Ovary (tissue), 9 donors: Measurements from ENCODE around the gene CD48. TPM values are rescaled to one million over a fixed set of nuclear protein-coding genes. Genes with fewer than 3 reads are reported as not detected.

Source experiments
- DNase-seq, 5 donors: peaks; one replicate each; pipeline ENCODE4 v3.0.0-alpha.2; 2019 to 2020
- H3K27ac ChIP-seq, 2 donors: fragments of 200-600 bp; one replicate each; pipeline versions ENCODE4 v1.5.1 to v1.8.0; 2019 to 2022
- H3K27me3 ChIP-seq: fragments of 200-600 bp; one replicate; pipeline ENCODE4 v1.8.0; 2022
- H3K36me3 ChIP-seq: fragments of 200-600 bp; sonication (generic); one replicate; pipeline ENCODE4 v1.5.1; 2019
- H3K4me1 ChIP-seq: one replicate; pipeline ENCODE4 v1.8.1; 2013; ENCODE audit warnings: mild to moderate bottlenecking, moderate library complexity; ENCODE audit not compliant: insufficient read depth
- H3K4me3 ChIP-seq: fragments of 200-600 bp; sonication (generic); one replicate; pipeline ENCODE4 v1.5.1; 2017
- H3K9me3 ChIP-seq, 2 donors: fragments of 200-600 bp in 1 of 2; sonication (generic) in 1 of 2; one replicate each; pipeline versions ENCODE4 v1.5.1 to v1.8.1; 2013 to 2019; ENCODE audit warnings: mild to moderate bottlenecking in 1 of 2, moderate library complexity in 1 of 2
- EP300 ChIP-seq: sonication (generic); formaldehyde crosslinking; IDR thresholded peaks from one replicate; pipeline ENCODE4 v1.6.1; 2017; ENCODE audit warnings: antibody characterized with exemption
- POLR2A ChIP-seq: fragments of 450-650 bp; IDR thresholded peaks from one replicate; pipeline ENCODE4 v1.6.1; 2017; ENCODE audit warnings: antibody characterized with exemption, mild to moderate bottlenecking, moderate library complexity
- WGBS, 3 donors: extraction: QIAGEN DNeasy Blood & Tissue Kit in 1 of 3; methylation state at CpG; one replicate each; pipeline versions ENCODE4 v1.1.5 to v1.1.7; 2013 to 2017; 5-methylcytosine and 5-hydroxymethylcytosine counted together
- intact Hi-C, 4 donors: fragments of 100-400 bp; cut with DNase I; formaldehyde crosslinking; loops; one replicate each; pipeline versions ENCODE4 v1.11.0 to v1.15.1; 2022 to 2023
- polyA plus RNA-seq, 2 donors: library from polyadenylated mRNA; stranded (reverse); fragments of 200-250 nt in 1 of 2; fragments of 350-450 nt in 1 of 2; fragmentation: Illumina TruSeq in 1 of 2; extraction: RNeasy Lipid Tissue Mini Kit (QIAGEN cat#74804) in 1 of 2; gene quantifications; one replicate each; pipeline ENCODE4 v1.2.3, GENCODE V29; 2013 to 2014
- total RNA-seq, 7 donors: library from RNA; depleted of rRNA in 2 of 7; stranded (reverse); fragments of >200 nt in 2 of 7; fragmentation: NEBNext Ultra II Directional in 3 of 7; extraction: Animal tissue kit (Norgen Biotek cat#: 25700) in 3 of 7; gene quantifications; one replicate each; pipeline versions ENCODE4 v1.1.0 to v1.2.4, GENCODE V29; 2016 to 2023
- TF ChIP-seq, protein P1 (sequence below), 3 donors: fragments of 450-650 bp in 2 of 3; fragments of 200-600 bp in 1 of 3; IDR thresholded peaks; one replicate each; pipeline versions ENCODE4 v1.5.1 to v1.8.0; 2016 to 2022; ENCODE audit warnings: antibody characterized with exemption in 3 of 3, mild to moderate bottlenecking in 1 of 3
- donor health status: DM: no; HTN: no; CAD: no; lungs with moderate emphysema.
- donor health status: DM: no; HTN: no; CAD: no.
- donor health status: Bipolar disorder and iron deficiency.
- donor health status: DM: yes; HTN: yes; CAD: no.
- donor health status: DM: no; HTN: no; CAD: no.
- donor health status: DM: yes; HTN: yes; CAD: no.

Gene CD48
- total and polyA plus RNA-seq, 9 donors: 0.61 to 17.6 (median 2.5) TPM

DNA sequence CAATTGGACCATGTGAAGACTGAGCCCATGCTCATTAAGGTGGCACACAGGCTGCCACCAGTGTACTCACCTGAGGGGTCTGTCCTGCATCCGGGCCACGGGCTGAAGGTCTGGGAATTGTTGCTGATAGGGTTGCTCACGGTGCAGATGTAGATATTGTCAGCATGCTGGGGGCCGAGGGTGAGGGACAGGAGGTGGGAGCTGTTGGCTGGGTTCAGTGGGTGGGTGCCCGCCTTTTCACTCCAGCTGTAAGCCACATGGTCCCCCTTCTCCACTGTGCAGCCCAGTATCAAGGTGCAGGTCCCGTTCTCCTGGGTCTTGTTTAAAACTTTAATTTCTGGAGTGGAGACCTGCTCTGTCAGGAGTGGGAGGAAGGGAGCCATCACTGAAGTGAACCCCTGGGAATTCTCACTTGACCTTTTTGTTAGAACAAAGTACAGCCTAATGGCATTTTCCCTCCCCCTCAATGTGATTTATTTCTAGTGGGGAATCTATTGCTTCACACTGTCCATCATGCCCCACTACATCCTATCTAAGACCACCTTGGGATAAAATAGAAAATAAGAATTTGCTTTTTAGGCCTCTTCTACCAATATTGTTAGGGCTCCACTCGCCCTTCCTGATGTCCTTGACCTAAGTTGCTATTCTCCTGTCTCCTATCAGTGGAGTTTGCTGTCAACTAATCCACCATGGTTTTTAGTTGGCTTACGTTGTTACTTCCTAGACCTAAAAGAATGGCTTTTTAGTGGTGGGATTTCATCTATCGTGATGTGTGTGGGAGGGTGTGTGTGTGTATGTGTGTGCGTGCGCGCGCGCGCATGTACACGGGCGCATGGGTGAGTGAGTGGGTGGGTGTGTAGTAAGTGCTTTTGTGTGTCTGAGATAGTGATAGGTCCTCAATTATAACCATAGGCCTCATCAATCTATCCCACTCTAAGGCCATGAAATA lies 76.8 kb downstream of the CD48 start:
- Histone ChIP-seq H3K27me3 (no peaks in the 10 kb centered on the region), H3K9me3 (no peaks in the 10 kb centered on the region), H3K4me1 (no peaks in the 10 kb centered on the region), H3K27ac (no peak overlapping the region), H3K4me3 (no peak overlapping the region), H3K36me3 (no peaks in the 10 kb centered on the region)
- intact Hi-C loops: no loop called here
- DNase-seq: no peak
- 88 to 94% (median 90%) methylated on average over 17 of the region's 17 CpGs for WGBS, 3 donors
- TF ChIP-seq, protein P1, sequence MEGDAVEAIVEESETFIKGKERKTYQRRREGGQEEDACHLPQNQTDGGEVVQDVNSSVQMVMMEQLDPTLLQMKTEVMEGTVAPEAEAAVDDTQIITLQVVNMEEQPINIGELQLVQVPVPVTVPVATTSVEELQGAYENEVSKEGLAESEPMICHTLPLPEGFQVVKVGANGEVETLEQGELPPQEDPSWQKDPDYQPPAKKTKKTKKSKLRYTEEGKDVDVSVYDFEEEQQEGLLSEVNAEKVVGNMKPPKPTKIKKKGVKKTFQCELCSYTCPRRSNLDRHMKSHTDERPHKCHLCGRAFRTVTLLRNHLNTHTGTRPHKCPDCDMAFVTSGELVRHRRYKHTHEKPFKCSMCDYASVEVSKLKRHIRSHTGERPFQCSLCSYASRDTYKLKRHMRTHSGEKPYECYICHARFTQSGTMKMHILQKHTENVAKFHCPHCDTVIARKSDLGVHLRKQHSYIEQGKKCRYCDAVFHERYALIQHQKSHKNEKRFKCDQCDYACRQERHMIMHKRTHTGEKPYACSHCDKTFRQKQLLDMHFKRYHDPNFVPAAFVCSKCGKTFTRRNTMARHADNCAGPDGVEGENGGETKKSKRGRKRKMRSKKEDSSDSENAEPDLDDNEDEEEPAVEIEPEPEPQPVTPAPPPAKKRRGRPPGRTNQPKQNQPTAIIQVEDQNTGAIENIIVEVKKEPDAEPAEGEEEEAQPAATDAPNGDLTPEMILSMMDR (IDR thresholded peaks at IDR 0.05): no peak
- TF ChIP-seq POLR2A (no peak), EP300 (no peak)

DNA sequence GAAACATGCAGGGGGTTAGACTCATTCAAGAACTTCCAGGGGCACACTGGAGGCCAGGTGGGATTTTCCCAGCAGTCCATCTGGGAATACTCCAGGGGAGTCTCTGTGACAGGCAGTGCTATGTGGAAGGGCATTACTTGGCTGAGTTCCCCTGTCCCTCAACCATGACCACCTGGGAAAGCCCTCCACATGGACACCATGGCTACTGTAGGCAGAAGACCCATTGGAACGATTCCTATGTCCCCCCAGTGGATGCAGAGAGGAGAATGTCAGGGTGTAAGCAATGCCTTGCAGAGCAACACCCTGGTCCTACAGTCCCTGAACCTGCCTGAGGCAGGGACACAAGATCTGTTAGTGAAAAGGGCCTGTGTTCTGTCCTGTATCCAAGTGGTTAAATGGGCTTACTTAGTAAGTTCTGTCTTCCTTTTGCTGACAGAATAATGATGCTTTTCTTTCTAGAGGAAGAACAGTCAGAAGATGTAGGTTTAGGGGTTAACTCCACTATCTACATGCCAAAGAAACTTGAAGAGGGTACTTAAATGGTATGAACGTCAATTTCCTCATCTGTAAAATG lies 78.2 kb downstream of the CD48 start:
- TF ChIP-seq EP300 (no peak), POLR2A (no peak)
- TF ChIP-seq, protein P1 (IDR thresholded peaks at IDR 0.05): no peak
- Histone ChIP-seq H3K4me3 (no peak overlapping the region), H3K4me1 (no peaks in the 10 kb centered on the region), H3K9me3 (no peaks in the 10 kb centered on the region), H3K27ac (no peak overlapping the region), H3K36me3 (no peaks in the 10 kb centered on the region), H3K27me3 (no peaks in the 10 kb centered on the region)
- 51 to 70% (median 53%) methylated on average over 2 of the region's 2 CpGs for WGBS, 3 donors
- DNase-seq: no peak
- intact Hi-C loops: no loop called here

DNA sequence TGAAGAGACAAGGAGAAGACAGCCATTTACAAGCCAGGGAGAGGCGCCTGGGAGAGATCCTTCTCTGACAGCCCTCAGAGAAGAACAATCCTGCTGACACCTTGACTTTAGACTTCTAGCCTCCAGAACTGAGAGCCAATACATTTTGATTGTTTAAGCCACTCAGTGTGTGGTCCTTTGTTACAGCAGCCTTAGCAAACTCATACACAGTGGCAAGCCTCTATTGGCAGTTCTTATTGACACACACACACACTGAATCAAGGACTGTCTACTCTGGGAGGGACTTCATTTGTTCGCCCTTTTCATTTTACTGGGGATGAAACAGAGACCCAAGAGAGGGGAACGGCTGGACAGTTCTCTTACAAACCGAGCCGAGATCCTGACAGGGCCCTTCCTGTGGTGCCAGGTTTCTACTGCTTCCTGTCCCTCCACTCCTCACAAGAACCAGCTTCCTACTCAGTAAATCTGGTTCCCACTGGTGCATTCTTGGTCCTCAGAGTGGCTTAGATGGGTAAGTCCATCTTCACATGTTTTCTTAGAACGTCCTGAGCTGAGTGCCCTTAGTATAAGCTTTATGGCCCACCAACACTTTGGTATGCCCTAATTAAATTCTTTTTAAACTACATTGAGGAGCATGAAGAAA lies 79.5 kb downstream of the CD48 start:
- no peak overlapping the region for H3K4me3 ChIP-seq
- TF ChIP-seq, protein P1 (IDR thresholded peaks at IDR 0.05): no peak
- TF ChIP-seq EP300 (no peak), POLR2A (no peak)
- H3K4me1 ChIP-seq: no peaks in the 10 kb centered on the region
- H3K27me3 ChIP-seq: no peaks in the 10 kb centered on the region
- no peaks in the 10 kb centered on the region for H3K9me3 ChIP-seq
- no peaks in the 10 kb centered on the region for H3K36me3 ChIP-seq
- intact Hi-C loops: no loop called here
- no peak for DNase-seq
- 89 to 95% (median 92%) methylated on average over 6 of the region's 6 CpGs for WGBS, 3 donors
- no peak overlapping the region for H3K27ac ChIP-seq

DNA sequence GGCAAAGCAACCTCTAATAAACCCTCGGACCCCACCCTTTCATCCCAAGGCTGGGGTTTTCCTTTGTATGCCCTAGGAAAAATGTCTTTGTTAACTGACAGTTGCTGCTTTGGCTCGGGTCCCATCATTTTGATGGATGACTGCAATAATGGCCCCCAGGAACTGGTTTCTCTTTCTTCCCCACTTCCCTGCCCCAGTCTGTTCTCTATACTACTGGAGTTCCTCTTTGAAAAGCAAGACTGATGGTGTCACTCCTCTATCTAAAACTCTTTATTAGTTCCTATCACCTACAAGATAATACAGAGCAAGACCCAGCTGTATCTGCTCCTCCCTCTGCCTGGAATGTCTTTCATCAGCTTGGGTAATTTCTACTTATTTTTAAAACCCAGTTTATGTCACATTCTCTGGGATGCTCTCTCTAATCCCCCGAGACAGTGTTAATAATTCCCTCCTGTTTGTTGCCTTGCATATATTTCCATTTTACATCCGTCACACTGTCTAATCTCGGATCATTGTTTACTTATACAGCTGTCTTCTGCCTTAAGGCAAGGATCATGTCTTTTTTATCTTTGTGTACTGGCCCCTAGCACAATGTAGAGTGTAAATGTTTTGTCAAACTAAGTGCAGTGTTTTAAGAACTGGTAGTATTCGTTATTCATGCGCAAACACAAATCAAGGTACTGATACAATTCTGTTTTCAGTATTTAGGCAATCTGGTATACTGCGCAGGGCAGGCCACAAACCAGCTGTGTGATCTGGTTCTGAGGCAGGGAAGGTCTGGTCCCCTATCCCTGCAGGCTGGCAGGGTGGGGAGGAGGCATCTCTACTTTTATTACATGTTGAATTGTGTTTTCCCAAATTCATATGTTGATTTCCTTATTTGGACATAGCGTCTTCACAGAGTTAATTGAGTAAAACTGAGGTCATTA lies 80.8 kb downstream of the CD48 start:
- no peaks in the 10 kb centered on the region for H3K4me1 ChIP-seq
- H3K9me3 ChIP-seq: no peaks in the 10 kb centered on the region
- 35 to 44% (median 37%) methylated on average over 9 of the region's 9 CpGs for WGBS, 3 donors
- H3K36me3 ChIP-seq: no peaks in the 10 kb centered on the region
- no peak for DNase-seq
- intact Hi-C loops: no loop called here
- no peak for TF ChIP-seq EP300
- TF ChIP-seq, protein P1 (IDR thresholded peaks at IDR 0.05): no peak
- no peak for TF ChIP-seq POLR2A
- H3K4me3 ChIP-seq: no peak overlapping the region
- H3K27ac ChIP-seq: no peak overlapping the region
- H3K27me3 ChIP-seq: no peaks in the 10 kb centered on the region
